Kidney (tissue), 14 donors: ENCODE results near the gene BCAR1. TPM values are rescaled to one million over a fixed set of nuclear protein-coding genes. Genes with fewer than 3 reads are reported as not detected.

Experiments
- DNase-seq, 5 donors: peaks; one replicate each; pipeline ENCODE4 v3.0.0-alpha.2; 2013 to 2020
- FAIRE-seq: peaks from 2 replicates; lab custom pipeline; 2012; peaks lifted over from hg19 to GRCh38; lab: Jason Lieb, UNC
- H3K27ac ChIP-seq, 2 donors: one replicate each; pipeline ENCODE4 v1.7.0; 2013; ENCODE audit warnings: low read depth in 2 of 2, low read length in 2 of 2, inconsistent platforms in 1 of 2
- H3K27me3 ChIP-seq: one replicate; pipeline ENCODE4 v1.7.1; 2013; ENCODE audit warnings: low read length, inconsistent platforms; ENCODE audit not compliant: control insufficient read depth, insufficient read depth
- H3K36me3 ChIP-seq, 3 donors: one replicate each; pipeline versions ENCODE4 v1.7.0 to v1.7.1; 2013; ENCODE audit warnings: low read length in 3 of 3, control low read depth in 1 of 3, inconsistent platforms in 1 of 3; ENCODE audit not compliant: insufficient read depth in 3 of 3, control insufficient read depth in 2 of 3
- H3K4me1 ChIP-seq, 3 donors: one replicate each; pipeline versions ENCODE4 v1.7.0 to v1.7.1; 2013; ENCODE audit warnings: low read length in 3 of 3, inconsistent platforms in 1 of 3, low read depth in 1 of 3; ENCODE audit not compliant: control insufficient read depth in 2 of 3, insufficient read depth in 2 of 3
- H3K4me3 ChIP-seq, 3 donors: one replicate each; pipeline versions ENCODE4 v1.7.0 to v1.8.1; 2013; ENCODE audit warnings: low read length in 3 of 3, control low read depth in 1 of 3, inconsistent platforms in 1 of 3
- H3K9ac ChIP-seq, 3 donors: one replicate each; pipeline versions ENCODE4 v1.7.0 to v1.7.1; 2013; ENCODE audit warnings: low read length in 3 of 3, control low read depth in 1 of 3, inconsistent platforms in 1 of 3
- H3K9me3 ChIP-seq, 3 donors: one replicate each; pipeline versions ENCODE4 v1.7.0 to v1.7.1; 2013; ENCODE audit warnings: low read length in 3 of 3, control low read depth in 1 of 3, inconsistent platforms in 1 of 3; ENCODE audit not compliant: control insufficient read depth in 2 of 3, insufficient read depth in 1 of 3
- intact Hi-C: fragments of 100-400 bp; cut with DNase I; formaldehyde crosslinking; loops from one replicate; pipeline ENCODE4 v1.11.1; 2022
- polyA plus RNA-seq: library from polyadenylated mRNA; stranded (reverse); fragments of 350-450 nt; fragmentation: Illumina TruSeq; extraction: RNeasy Lipid Tissue Mini Kit (QIAGEN cat#74804); gene quantifications from one replicate; pipeline ENCODE4 v1.2.3, GENCODE V29; 2014; ENCODE audit warnings: low read depth, low replicate concordance; ENCODE audit not compliant: insufficient read depth
- total RNA-seq: library from RNA; stranded (reverse); fragmentation: NEBNext Ultra II Directional; extraction: Animal tissue kit (Norgen Biotek cat#: 25700); gene quantifications from one replicate; pipeline ENCODE4 v1.2.1, GENCODE V29; 2021
- TF ChIP-seq, protein P1 (sequence below): IDR thresholded peaks from 3 replicates; pipeline ENCODE4 v1.5.1; 2012; ENCODE audit warnings: mild to moderate bottlenecking, moderate library complexity, borderline replicate concordance; ENCODE audit not compliant: insufficient read depth; ENCODE audit errors: extremely low read depth
- donor health status: control.
- donor health status: control.
- donor health status: control.
- donor health status: control.
- donor health status: control.
- donor health status: DM: yes; HTN: yes; CAD: no.
- donor health status: Normal renal cell carcinoma (clear cell type).

BCAR1 gene
- total and polyA plus RNA-seq, 2 donors from 2014 or later: 69.1 to 123 TPM

GRCh38 chr16:75195811-75196790, 55.3 kb downstream of the BCAR1 start:
- intact Hi-C loops: no loop called here
- Histone ChIP-seq H3K4me1 (no peaks in the 10 kb centered on the region), H3K27ac (no peak overlapping the region), H3K9me3 (no peaks in the 10 kb centered on the region), H3K4me3 (no peak overlapping the region), H3K36me3 (no peaks in the 10 kb centered on the region), H3K27me3 (no peaks in the 10 kb centered on the region), H3K9ac (no peak overlapping the region)
- no peak for FAIRE-seq
- TF ChIP-seq, protein P1, sequence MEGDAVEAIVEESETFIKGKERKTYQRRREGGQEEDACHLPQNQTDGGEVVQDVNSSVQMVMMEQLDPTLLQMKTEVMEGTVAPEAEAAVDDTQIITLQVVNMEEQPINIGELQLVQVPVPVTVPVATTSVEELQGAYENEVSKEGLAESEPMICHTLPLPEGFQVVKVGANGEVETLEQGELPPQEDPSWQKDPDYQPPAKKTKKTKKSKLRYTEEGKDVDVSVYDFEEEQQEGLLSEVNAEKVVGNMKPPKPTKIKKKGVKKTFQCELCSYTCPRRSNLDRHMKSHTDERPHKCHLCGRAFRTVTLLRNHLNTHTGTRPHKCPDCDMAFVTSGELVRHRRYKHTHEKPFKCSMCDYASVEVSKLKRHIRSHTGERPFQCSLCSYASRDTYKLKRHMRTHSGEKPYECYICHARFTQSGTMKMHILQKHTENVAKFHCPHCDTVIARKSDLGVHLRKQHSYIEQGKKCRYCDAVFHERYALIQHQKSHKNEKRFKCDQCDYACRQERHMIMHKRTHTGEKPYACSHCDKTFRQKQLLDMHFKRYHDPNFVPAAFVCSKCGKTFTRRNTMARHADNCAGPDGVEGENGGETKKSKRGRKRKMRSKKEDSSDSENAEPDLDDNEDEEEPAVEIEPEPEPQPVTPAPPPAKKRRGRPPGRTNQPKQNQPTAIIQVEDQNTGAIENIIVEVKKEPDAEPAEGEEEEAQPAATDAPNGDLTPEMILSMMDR: no peak
- no peak for DNase-seq

DNA sequence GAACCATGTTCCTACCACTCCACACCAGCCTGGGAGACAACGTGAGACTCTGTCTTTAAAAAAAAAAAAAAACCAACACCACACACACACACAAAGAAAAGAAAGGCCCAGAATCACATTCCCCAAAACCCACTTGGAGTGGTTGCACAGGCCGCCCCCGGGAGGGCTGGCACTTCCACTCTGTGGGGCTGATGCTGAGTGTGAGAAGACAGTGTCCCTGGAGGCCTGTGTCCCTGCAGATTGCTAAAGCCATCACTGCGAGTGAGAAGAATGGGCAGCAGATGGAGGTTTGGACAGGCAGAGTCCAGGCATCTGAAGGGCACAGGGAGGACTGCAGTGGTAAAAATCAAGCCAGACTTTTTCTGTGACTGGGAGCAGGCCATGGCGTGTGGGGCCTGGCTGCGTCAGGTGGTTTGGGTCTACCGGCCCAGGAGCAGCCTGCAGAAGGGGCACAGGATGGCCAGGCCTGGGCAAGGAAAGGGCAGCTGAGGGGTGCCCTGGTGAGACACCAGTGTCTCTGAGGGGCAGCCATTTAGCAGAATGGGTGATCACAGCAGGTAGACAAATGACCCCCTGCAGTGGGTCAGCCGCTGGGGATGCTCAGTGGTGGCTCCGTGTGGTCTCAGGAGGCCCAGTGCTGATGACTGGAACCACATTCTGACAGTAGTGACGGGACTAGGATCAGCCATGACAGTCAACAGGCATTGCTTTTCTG, 57.5 kb downstream of the BCAR1 start:
- H3K9me3 ChIP-seq: no peaks in the 10 kb centered on the region
- H3K4me1 ChIP-seq: no peaks in the 10 kb centered on the region
- no peak overlapping the region for H3K9ac ChIP-seq
- intact Hi-C loops: no loop called here
- H3K4me3 ChIP-seq: no peak overlapping the region
- DNase-seq (no peak), FAIRE-seq (no peak)
- no peaks in the 10 kb centered on the region for H3K27me3 ChIP-seq
- no peak overlapping the region for H3K27ac ChIP-seq
- no peaks in the 10 kb centered on the region for H3K36me3 ChIP-seq
- TF ChIP-seq, protein P1: no peak

- Histone ChIP-seq H3K4me1 (no peaks in the 10 kb centered on the region), H3K27ac (no peak overlapping the region), H3K9ac (no peak overlapping the region), H3K36me3 (no peaks in the 10 kb centered on the region), H3K4me3 (no peak overlapping the region), H3K9me3 (no peaks in the 10 kb centered on the region), H3K27me3 (no peaks in the 10 kb centered on the region)
- no peak for DNase-seq
- TF ChIP-seq, protein P1: no peak
- no peak for FAIRE-seq
- intact Hi-C loops: no loop called here
Measured at GRCh38 chr16:75193265-75193650, 58.2 kb downstream of the BCAR1 start.
